ENCODE data around the gene YEATS2.

- TF ChIP-seq CTCF (IDR thresholded peaks at IDR 0.05; ENCODE audit: low read depth, low read length) (no peak), EZH2phosphoT487 (IDR thresholded peaks at IDR 0.05; ENCODE audit: low read depth) (no peak)
Observed at GRCh38 chr3:183650554-183650953, 47.0 kb upstream of the YEATS2 start.

All from OCI-LY3 (cell line).